Superior temporal gyrus (tissue), 1 donor: ENCODE data around the gene GRIN3B.

Source experiments
- DNase-seq: peaks from one replicate; pipeline ENCODE4 v3.0.0-alpha.2; 2016; ENCODE audit errors: extremely low spot score

GRIN3B gene

DNA sequence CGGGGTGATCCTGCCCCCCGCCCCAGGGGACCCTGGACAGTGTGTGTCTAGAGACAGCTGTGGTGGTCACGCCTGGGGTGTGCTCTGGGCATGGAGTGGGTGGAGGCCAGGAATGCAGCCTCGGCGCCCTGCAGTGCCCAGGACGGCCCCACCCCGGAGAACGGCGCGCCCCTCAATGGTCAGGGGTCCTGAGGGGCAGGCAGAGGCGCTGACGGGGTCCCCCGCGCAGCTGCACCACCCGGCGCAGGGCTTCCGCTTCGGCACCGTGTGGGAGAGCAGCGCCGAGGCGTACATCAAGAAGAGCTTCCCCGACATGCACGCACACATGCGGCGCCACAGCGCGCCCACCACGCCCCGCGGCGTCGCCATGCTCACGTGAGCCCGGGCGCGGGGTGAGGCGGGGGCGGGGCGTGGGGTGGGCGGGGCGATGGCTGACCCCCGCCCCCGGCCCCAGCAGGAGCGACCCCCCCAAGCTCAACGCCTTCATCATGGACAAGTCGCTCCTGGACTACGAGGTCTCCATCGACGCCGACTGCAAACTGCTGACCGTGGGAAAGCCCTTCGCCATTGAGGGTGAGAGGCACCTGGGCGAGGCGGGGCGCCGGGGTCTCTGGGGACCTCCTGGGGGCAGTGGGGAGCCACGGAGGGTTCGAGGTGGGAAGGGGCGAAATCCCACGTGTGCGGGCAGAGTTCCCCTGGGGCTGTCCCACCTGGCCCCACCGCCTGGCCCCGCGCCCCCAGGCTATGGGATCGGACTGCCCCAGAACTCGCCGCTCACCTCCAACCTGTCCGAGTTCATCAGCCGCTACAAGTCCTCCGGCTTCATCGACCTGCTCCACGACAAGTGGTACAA lies 7.4 kb downstream of the GRIN3B start:
- no peak for DNase-seq

DNA sequence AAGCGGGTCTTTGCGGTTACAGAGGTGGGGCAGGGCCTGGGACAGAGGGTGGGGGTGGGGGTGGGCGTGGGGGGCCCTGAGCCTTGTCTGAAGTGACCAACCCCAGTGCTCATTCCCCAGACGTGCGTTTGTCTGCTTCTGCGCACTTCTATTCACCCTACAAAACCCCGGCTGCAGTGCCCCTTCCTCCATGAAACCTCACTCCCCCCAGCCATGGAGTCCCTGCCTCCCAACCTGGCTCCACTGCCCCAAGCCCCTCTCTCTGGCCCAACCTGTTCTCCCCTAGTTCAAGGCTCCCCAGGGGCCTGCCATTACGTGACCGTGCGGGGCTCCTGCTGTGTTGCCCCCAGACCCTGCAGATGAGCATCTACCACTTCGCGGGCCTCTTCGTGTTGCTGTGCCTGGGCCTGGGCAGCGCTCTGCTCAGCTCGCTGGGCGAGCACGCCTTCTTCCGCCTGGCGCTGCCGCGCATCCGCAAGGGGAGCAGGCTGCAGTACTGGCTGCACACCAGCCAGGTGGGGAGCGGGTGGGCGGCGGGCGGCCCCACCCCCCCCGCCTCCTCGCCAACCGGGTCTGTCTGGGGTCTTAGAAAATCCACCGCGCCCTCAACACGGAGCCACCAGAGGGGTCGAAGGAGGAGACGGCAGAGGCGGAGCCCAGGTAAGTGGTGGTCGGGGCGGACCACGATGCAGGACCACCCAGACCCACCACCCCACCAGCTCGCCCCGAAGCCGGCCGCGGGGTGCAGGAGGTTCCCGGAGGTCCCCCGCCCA lies 8.2 kb downstream of the GRIN3B start:
- DNase-seq: no peak

DNA sequence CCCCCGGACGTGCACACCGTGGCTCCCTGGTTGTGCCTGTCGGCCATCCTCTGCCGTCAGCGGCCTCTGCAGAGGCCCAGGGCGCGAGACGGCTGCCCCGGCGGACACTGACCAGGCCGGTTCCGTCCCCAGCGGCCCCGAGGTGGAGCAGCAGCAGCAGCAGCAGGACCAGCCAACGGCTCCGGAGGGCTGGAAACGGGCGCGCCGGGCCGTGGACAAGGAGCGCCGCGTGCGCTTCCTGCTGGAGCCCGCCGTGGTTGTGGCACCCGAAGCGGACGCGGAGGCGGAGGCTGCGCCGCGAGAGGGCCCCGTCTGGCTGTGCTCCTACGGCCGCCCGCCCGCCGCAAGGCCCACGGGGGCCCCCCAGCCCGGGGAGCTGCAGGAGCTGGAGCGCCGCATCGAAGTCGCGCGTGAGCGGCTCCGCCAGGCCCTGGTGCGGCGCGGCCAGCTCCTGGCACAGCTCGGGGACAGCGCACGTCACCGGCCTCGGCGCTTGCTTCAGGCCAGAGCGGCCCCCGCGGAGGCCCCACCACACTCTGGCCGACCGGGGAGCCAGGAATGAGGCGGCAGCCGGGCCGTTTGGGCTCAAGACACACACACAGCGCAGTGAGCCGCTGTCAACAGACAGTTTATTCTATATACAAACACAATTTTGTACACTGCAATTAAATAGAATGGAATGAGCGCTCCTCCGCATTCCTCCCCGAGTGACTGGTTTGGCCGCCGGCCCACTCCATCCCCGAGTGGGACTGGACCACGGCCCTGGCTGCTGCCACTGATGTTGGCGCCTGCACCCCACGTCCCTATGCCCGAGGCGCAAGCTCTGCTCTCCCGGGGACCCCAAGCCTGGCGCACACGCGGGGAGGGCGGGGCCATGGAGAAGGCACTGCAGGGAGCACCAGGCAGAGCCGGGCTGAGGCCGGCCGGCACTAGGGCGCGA lies 9.1 kb downstream of the GRIN3B start:
- DNase-seq: peak; percentile 8

DNA sequence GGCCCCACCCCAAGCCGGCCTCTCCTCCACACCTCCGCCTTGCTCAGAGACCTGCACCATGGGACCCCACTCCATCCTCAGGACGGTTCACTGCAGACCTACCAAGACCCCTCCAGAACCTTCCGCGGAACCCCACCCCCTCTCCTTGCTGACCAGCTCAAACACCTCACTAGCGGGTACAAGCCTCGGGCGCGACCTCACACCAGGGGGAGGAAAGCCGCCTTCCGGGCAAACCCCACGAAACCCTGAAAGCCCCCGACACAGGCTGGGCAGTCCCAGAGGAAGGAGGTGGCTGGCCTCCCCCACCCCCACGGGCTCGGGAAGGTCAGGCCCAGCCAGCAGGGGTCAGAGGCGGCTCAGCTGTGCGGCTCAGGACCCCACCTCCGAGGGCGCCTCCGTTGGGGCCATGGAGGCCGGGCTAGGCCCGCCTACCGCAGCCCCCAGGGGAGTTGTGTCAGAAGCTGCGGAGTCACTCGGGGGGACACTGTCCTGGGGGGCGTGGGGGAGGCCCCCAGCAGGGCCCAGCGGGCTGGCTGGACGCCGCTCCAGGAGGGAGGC lies 9.8 kb downstream of the GRIN3B start:
- DNase-seq: no peak

DNA sequence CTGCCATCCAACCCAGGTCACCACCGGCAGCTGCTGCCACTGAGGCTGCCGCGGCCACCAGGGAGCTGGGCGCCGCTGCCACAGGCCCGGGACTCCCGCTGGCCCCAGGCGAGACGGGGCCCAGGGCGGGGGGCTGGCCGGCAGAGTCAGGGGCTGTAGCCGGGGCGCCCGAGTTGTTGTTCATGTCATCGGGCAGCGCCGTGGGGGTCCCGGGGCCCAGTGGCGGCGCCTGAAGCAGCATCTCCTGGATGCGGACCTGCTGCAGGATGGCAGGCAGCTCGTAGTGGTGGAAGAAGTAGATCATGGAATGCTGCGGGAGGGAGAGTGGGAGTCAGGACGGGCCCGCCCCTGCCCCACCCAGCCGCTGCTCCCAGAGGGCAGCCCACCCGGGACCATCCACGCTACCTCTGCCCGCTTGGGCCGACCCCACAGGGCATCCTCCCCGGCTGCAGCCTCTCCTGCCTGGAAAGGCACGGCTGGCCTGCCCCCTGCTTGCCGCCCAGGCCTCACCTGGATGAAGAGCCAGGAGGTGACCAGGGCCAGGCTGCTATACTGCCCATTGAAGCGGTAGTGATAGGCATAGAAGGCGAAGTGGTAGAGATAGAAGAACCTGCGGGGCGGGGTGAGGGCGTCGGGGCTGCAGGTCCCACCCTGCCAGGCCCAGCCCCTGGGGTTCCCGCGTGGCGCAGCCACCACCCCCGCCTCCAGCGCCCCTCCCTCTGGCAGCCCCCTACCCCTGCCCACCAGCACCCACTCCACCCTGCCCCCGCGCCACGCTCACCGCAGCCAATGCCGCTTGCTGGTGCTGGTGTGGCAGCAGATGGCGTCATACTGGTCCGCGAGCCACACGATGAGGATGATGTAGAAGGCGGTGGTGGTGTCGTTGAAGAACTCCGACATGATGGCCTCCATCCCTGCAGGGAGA lies 10.6 kb downstream of the GRIN3B start:
- DNase-seq: no peak

DNA sequence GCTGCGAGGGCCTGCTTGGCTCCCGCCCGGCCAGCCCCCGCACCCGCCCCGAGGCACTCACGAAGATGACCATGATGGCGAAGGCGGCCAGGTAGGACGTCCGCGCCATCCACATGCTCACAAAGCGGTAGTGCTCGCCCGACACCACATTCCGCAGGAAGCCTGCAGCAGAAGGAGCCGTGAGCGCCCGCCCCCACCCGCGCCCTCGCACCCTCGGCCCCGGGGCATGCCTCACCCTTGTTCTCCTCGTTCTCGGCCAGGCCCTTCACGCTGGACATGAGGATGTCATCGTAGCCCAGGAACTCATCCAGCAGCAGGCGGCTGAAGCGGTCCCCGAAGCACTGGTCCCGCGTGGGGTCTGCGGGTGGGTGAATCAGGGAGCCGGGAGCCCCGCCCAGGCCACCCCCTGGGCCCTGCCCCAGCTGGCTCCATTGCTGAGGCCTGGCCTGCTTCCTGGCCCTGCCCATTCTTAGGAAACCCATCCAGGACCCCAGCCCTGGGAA lies 11.7 kb downstream of the GRIN3B start:
- no peak for DNase-seq

DNA sequence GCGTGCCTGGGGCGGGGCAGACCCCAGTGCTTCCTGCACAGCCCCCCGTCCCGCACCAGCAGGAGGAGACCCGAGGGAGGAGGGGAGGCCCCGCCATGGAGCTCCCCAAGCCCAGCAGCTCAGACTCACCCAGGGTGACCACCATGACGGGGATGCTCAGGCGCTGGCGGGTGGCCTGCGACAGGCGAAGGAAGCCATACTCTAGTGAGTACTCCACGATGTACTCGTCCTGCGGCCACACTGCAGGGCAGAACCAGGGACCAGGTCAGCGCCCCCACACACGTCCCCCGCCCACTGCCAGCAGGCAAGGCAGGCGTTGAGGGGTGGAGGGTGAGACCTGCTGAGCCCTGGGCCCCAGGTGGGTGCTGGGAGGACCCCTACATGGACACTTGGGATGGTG lies 12.1 kb downstream of the GRIN3B start:
- no peak for DNase-seq

DNA sequence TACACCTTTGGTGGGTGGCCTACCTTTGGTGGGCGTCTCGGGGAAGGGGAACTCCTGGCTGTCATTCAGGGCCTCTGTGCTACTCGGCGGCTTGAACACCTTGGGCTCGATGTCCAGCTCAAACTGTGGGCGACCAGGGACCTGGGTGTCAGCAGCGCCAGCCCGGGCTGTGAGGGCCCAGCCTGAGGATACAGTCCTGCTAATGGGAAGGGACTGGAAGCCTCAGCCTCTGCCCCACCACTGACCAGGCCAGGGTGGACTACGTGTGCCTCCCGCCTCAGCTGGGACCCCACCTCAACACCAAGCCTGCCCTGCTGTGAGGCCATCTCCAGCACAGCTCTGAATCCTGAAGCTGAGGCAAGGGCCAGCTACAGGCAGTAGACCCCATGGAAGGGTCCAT lies 13.0 kb downstream of the GRIN3B start:
- no peak for DNase-seq

DNA sequence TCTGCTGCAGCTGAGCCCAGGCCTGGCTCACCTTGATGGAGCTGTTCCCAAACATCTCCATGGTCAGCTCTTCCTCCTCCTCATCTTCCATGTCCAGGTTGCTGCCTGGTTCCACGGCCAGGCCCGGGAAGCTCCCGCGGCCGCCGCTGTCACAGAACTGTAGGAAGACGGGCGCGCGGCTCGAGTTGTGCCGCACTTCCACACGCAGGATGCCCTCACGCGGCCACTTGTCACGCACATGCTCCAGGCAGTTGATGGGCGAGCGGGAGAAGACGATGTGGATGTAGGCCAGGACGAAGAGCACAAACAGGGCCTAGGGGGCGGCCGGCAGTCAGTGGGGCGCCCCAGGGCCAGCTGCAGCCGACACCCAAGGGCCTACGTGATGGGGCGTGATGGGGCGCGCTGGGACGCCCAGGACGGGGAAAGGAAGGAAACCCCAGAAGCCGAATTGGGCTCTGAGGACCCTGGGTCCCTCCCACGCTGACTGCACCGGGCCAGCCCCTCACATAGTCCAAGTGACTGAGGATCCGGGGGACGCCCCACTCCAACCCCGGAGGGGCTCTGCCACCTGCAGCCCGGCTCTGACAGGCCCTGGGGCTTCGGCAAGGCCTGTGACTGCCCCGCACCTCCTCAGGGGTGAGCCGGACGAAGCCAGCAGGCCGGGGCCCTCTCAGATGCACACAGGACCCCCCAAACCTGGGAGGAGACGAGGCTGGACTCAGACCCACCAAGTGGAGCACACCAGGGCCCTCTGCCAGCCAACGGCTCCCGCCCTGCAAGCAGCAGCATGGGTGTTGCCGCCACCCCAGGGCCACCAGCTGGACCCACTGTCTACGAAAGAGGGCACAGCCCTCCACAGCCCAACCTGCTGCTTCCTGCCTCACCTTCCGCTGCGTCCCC lies 14.2 kb downstream of the GRIN3B start:
- no peak for DNase-seq

DNA sequence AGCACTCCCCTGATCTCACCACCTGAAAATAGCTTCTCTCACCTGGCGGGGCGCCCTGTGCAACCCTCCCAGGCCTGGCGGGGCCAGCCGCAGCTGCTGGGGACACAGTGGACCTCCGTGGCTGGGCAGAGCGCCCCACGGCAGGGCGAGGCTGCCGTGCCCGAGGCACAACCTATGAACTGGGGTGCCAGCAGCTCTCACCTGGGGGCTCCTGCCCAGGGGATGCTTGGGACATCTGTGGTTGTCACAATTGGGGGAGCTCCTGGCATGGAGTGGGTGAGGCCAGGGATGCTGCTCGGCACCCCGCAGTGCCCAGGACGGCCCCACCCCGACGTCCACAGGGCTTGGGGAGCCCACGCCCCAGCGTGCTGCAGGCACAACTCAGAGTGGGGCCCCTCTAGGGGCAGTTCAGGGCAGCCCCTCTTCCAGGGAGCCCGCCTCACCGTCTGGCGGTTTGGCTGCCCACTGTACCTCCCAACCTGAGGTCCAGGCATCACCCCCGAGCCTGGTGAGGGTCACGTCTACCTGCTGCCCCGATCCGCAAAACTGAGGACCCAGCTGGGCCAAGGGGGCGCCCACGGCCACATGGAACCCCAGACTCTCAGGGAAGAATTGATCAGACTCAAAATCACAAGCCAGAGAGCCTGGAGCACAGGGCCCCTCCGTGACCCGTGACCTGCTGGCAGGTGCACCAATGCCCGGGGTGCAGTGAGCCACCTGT lies 15.0 kb downstream of the GRIN3B start:
- no peak for DNase-seq

DNA sequence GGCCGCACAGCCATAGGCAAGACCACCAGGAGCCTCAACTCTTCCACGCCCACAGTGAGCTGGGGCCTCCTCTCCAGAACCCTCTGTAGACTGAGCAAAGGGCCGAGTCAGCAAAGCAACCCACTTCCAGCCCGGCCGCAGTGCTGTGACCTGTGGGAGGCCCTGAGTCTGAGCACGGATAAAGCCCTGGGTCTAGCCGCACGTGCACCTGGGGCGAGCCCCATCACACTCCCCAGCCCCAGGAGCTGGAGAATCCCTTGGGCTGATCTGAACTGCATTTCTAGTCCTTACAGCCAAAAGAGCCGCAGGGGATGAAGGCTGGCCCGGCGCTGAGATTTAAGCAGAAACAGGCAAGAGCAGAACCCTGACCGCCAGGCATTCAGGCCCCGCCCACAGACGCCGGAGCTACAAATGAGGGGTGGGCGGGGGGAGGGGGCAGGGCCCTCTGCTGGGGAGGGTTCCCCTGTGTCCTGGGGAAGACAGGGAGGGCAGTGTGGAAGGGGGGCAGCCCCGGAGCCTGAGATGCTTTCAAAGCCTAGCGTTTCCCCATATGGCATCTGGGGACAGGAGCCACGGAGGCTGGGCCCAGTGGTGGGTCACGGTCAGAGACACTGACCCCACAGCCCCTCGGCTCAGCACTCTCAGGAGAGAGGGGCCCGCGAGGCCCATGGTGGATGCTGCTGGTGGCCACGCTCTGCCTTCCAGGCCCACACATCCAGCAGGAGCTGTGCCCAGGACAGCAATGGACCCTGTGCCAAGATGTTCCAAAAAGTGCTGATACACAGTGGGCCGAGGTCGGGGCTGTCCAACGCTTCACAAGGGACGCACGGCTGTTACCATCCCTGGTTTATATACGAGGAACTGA lies 15.8 kb downstream of the GRIN3B start:
- DNase-seq: no peak

DNA sequence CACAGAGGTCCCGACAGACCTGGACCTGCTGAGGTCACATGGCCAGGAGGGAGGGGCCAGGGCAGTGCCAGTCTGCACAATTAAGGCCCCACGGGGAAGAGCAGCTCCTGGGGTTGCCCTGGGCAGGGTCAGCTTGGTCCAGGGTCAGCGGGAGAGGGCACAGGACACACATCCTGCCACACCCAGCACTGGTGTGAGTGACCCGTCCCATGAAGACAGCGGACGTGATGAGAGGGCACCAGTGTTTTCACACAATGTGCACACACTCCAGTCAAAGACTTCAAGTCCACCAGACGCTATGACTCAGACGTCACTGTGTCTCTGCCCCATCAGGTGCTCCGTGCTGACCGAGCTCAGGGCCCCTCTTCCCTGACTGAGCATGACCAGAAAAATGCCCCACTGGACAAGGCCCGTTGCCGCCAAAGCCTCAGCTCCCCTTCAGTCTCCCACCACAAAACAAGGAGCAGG lies 16.5 kb downstream of the GRIN3B start:
- DNase-seq: no peak

DNA sequence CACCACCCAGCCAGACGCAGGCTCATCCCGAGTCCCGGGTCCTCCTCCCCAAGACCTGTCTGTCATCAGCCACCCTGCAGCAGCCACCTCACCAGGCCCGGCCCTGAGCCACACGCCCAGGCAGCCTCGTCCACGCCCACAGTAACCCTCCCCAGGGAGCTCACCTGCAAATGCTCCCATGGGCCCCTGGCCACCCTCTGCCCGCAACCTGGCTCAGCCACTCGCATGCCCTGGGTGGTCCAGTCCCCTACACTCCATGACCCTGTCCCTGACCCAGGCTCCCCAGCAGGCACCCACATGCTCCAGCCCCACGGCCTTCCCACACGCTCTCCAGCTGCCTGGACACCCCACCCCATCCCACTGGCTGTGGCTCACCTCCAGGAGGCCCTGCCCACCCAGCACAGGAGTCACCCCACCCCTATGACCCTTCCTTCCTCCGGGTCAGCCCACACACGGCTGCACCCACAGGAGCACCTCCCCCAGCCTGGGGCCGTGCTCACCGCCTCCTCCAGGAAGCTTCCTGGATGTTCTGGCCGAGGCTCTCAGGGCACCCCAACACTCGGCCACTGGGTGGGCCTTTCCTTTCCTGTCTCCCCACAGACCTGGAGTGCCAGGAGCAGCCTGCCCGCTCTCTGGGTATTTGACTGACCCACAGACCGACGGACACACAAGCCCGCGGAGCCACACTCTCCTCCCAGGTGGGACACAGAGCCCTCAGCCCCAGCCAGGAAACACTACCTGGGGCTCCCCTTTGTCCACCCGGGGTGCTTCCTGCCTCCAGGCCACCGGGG lies 17.1 kb downstream of the GRIN3B start:
- no peak for DNase-seq

DNA sequence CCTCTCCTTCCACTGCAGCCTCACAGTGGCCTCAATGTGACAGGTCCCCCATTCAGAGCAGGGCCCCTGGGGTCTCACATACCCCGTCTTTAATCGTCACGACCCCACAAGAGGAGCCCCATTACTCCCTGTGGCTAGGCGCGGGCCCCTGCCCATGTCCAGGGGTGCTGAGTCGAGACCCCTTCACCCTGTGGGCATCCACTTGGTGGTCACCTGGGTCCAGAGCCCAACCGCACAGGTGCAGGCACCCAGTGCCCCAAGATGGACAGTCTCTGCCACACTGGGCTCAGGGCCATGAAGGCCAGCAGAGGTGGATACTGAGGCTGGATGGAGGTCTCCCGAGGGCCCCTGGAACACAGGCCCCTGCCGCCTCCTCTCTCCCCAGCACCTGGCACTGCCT lies 17.7 kb downstream of the GRIN3B start:
- no peak for DNase-seq

DNA sequence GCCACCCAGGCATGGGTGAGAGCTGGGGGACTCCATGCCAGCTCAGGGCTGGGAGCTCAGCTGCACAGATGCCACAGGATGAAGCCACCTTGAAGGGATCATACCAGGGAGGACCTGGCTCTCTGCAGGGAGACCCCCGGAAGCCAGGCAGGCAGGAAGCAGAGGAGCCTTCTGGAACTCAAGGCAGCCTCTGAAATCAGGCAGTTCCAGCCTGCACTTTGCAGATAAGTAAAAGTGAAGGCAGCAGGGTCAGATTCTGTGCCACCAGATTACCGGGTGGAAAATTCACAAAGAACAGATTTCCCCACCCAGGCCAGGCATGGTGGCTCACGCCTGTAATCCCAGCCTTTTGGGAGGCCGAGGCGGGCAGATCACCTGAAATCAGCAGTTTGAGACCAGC lies 18.2 kb downstream of the GRIN3B start:
- DNase-seq: no peak

DNA sequence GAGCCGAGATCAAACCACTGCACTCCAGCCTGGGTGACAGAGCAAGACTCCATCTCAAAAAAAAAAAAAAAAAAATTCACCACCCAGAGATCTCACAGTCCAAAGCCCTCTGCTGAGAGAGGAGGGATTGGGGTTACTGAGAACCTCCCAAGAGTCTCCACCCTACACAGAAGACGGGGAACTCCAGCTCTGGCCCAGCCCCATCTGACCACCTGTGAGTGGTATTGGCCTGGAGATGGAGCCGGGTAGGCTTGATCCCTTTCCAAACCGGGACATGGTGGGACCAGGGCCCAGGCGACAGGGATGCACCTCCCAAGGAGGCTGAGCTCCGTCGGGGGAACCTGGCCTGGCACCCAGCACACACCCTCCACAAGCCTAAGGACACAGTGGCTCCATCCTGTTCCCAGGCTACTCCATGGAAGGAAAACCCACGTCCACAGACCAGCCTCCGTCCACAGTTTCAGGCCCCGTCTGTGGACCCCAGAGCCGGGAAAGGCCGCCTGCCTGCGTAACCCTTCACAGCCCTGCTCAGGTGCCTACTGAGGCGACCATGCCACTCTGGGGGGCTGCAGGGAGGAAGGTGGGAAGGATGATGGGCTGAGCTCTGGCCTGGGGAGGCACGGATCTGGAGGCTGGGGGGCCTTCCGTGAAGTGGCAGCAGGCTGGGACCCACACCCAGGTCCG lies 18.9 kb downstream of the GRIN3B start:
- no peak for DNase-seq
